CD14-positive monocyte (primary cell): Measurements from ENCODE around the gene CDH12. TPM values are rescaled to one million over a fixed set of nuclear protein-coding genes. Genes with fewer than 3 reads are reported as not detected.

Source experiments
- DNase-seq, 3 donors: peaks; one replicate each; pipeline ENCODE4 v3.0.0-alpha.2; 2011 to 2022
- H2AFZ ChIP-seq: 2 replicates; pipeline ENCODE4 v1.6.0; 2012; ENCODE audit warnings: mild to moderate bottlenecking, low read depth, low read length, inconsistent platforms; ENCODE audit not compliant: insufficient read depth, poor library complexity, severe bottlenecking
- H3K27ac ChIP-seq, 2 donors: 1 replicate in 1 of 2; 2 replicates in 1 of 2; pipeline ENCODE4 v1.5.1; 2012 to 2013; ENCODE audit warnings: low read length in 2 of 2, control low read depth in 1 of 2, inconsistent platforms in 1 of 2, low read depth in 1 of 2, mild to moderate bottlenecking in 1 of 2
- H3K27me3 ChIP-seq, 2 donors: one replicate each; pipeline versions ENCODE4 v1.6.0 to v1.6.1; 2011 to 2013; ENCODE audit warnings: low read length in 2 of 2; ENCODE audit not compliant: control insufficient read depth in 2 of 2, insufficient read depth in 2 of 2
- H3K36me3 ChIP-seq, 2 donors: replicated peaks in 1 of 2; 1 replicate in 1 of 2; 2 replicates in 1 of 2; pipeline versions ENCODE4 v1.5.1 to v1.6.1; 2012 to 2013; ENCODE audit warnings: low read length in 2 of 2, control low read depth in 1 of 2, inconsistent platforms in 1 of 2, mild to moderate bottlenecking in 1 of 2; ENCODE audit not compliant: insufficient read depth in 2 of 2, control insufficient read depth in 1 of 2
- H3K4me1 ChIP-seq, 2 donors: 1 replicate in 1 of 2; 2 replicates in 1 of 2; pipeline versions ENCODE4 v1.5.1 to v1.6.1; 2012 to 2013; ENCODE audit warnings: low read length in 2 of 2, control low read depth in 1 of 2, inconsistent platforms in 1 of 2, mild to moderate bottlenecking in 1 of 2, moderate library complexity in 1 of 2; ENCODE audit not compliant: insufficient read depth in 2 of 2, control insufficient read depth in 1 of 2
- H3K4me2 ChIP-seq: replicated peaks from 2 replicates; pipeline ENCODE3; 2012; ENCODE audit warnings: low read length, moderate library complexity, mild to moderate bottlenecking; ENCODE audit not compliant: poor library complexity, severe bottlenecking; ENCODE audit errors: extremely low read depth
- H3K4me3 ChIP-seq, 3 experiments: fragments of 200-600 bp in 1 of 3; sonication (generic) in 1 of 3; replicated peaks in 1 of 3; 1 replicate in 2 of 3; 2 replicates in 1 of 3; pipeline ENCODE4 v1.5.1; 2011 to 2013; ENCODE audit warnings: low read length in 3 of 3, mild to moderate bottlenecking in 3 of 3, control low read depth in 2 of 3, low read depth in 2 of 3, inconsistent platforms in 1 of 3, moderate library complexity in 1 of 3
- H3K79me2 ChIP-seq: 2 replicates; pipeline ENCODE4 v1.6.0; 2012; ENCODE audit warnings: mild to moderate bottlenecking, control low read depth, inconsistent platforms, low read length, moderate library complexity; ENCODE audit not compliant: insufficient read depth
- H3K9ac ChIP-seq: 2 replicates; pipeline ENCODE4 v1.6.0; 2017; ENCODE audit warnings: low read length, mild to moderate bottlenecking; ENCODE audit not compliant: insufficient read depth, poor library complexity, severe bottlenecking
- H3K9me3 ChIP-seq, 2 donors: replicated peaks in 1 of 2; 1 replicate in 1 of 2; 2 replicates in 1 of 2; pipeline versions ENCODE4 v1.5.1 to v1.6.1; 2012 to 2013; ENCODE audit warnings: low read length in 2 of 2, control low read depth in 1 of 2; ENCODE audit not compliant: control insufficient read depth in 1 of 2, insufficient read depth in 1 of 2
- H4K20me1 ChIP-seq: 2 replicates; pipeline ENCODE4 v1.6.0; 2012; ENCODE audit warnings: mild to moderate bottlenecking, low read length, control low read depth, moderate library complexity; ENCODE audit not compliant: insufficient read depth
- H3K27ac Mint-ChIP-seq, 7 donors: one replicate each; pipeline ENCODE4 v1.8.0; 2020; ENCODE audit warnings: mild to moderate bottlenecking in 7 of 7, mixed read lengths in 7 of 7, moderate library complexity in 6 of 7, inconsistent platforms in 2 of 7
- H3K27me3 Mint-ChIP-seq, 3 donors: one replicate each; pipeline ENCODE4 v1.8.0; 2021 to 2022; ENCODE audit warnings: low read depth in 3 of 3, mild to moderate bottlenecking in 3 of 3, mixed read lengths in 3 of 3, moderate library complexity in 3 of 3, inconsistent platforms in 1 of 3
- H3K36me3 Mint-ChIP-seq, 2 donors: one replicate each; pipeline ENCODE4 v1.8.0; 2020; ENCODE audit warnings: mixed read lengths in 2 of 2, inconsistent platforms in 1 of 2, mild to moderate bottlenecking in 1 of 2
- H3K4me1 Mint-ChIP-seq: one replicate; pipeline ENCODE4 v1.8.0; 2020; ENCODE audit warnings: mild to moderate bottlenecking, mixed read lengths
- H3K4me3 Mint-ChIP-seq, 2 donors: one replicate each; pipeline ENCODE4 v1.8.0; 2020; ENCODE audit warnings: mild to moderate bottlenecking in 2 of 2, mixed read lengths in 2 of 2, moderate library complexity in 1 of 2
- H3K9me3 Mint-ChIP-seq, 7 donors: one replicate each; pipeline ENCODE4 v1.8.0; 2020 to 2022; ENCODE audit warnings: mixed read lengths in 7 of 7, mild to moderate bottlenecking in 6 of 7, moderate library complexity in 6 of 7, inconsistent platforms in 2 of 7
- WGBS: methylation state at CpG from one replicate; pipeline ENCODE4 v1.1.5; 2013; ENCODE audit warnings: missing lambda C conversion rate; ENCODE audit not compliant: insufficient coverage; 5-methylcytosine and 5-hydroxymethylcytosine counted together
- intact Hi-C, 2 donors: fragments of 100-400 bp; cut with micrococcal nuclease; formaldehyde crosslinking; loops; one replicate each; pipeline versions ENCODE4 v1.15.0 to v1.15.1; 2023
- polyA plus RNA-seq, 3 donors: library from polyadenylated mRNA; depleted of rRNA in 1 of 3; unstranded in 2 of 3; stranded (reverse) in 1 of 3; fragments of 300-500 nt in 2 of 3; fragments of >200 nt in 1 of 3; fragmentation: Illumina TruSeq in 2 of 3; gene quantifications; 1 replicate in 2 of 3; 2 replicates in 1 of 3; pipeline ENCODE4 v1.2.3, GENCODE V29; 2012 to 2021
- TF ChIP-seq, protein P1 (sequence below): fragments of 200-600 bp; IDR thresholded peaks from one replicate; pipeline ENCODE4 v1.8.0; 2022; ENCODE audit warnings: antibody characterized with exemption, mild to moderate bottlenecking

CDH12 gene
- polyA plus RNA-seq, 3 donors = not detected

DNA sequence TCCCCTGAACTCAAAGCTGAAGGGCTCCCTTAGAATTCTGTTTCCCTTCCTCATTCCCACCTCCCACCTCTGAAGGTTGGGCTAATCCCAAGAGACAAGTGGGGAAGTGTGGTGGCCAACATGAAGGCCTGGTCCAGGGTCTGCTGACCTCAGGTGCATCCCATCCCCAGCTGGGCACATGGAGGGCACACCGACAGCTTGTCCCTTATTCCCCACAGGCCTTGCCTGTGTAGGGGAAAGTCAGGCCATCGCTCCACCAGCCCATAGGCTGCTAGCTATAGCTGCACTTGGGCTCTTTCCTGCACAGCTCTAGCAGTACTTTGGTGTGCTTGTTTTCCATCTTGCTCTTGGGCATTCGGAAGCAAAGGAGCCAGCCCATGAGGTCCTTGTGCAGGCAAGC lies 247.7 kb downstream of the CDH12 start:
- no peaks in the 10 kb centered on the region for H3K36me3 ChIP-seq
- H3K4me2 ChIP-seq = no peak overlapping the region
- no peak overlapping the region for H3K27ac ChIP-seq
- peaks cover 0 to 10% (median 4%) of the 10 kb centered on the region in 7 donors for H3K9me3 Mint-ChIP-seq
- H3K36me3 Mint-ChIP-seq = no peaks in the 10 kb centered on the region
- H3K4me1 Mint-ChIP-seq = no peaks in the 10 kb centered on the region
- no peak overlapping the region for H3K9ac ChIP-seq
- H3K4me3 Mint-ChIP-seq = no peak overlapping the region
- H4K20me1 ChIP-seq = no peaks in the 10 kb centered on the region
- intact Hi-C loops = no loop called here
- DNase-seq = no peak
- 88% methylated on average over 3 of the region's 3 CpGs for WGBS
- peaks cover 5 to 18% of the 10 kb centered on the region in 2 donors for H3K9me3 ChIP-seq
- H3K27me3 Mint-ChIP-seq = peaks cover 0 to 2% (median 0%) of the 10 kb centered on the region in 3 donors
- no peaks in the 10 kb centered on the region for H3K4me1 ChIP-seq
- no peaks in the 10 kb centered on the region for H3K27me3 ChIP-seq
- no peak overlapping the region for H3K27ac Mint-ChIP-seq
- H3K4me3 ChIP-seq = no peak overlapping the region
- no peak overlapping the region for H2AFZ ChIP-seq
- H3K79me2 ChIP-seq = no peaks in the 10 kb centered on the region
- TF ChIP-seq, protein P1, sequence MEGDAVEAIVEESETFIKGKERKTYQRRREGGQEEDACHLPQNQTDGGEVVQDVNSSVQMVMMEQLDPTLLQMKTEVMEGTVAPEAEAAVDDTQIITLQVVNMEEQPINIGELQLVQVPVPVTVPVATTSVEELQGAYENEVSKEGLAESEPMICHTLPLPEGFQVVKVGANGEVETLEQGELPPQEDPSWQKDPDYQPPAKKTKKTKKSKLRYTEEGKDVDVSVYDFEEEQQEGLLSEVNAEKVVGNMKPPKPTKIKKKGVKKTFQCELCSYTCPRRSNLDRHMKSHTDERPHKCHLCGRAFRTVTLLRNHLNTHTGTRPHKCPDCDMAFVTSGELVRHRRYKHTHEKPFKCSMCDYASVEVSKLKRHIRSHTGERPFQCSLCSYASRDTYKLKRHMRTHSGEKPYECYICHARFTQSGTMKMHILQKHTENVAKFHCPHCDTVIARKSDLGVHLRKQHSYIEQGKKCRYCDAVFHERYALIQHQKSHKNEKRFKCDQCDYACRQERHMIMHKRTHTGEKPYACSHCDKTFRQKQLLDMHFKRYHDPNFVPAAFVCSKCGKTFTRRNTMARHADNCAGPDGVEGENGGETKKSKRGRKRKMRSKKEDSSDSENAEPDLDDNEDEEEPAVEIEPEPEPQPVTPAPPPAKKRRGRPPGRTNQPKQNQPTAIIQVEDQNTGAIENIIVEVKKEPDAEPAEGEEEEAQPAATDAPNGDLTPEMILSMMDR = no peak

DNA sequence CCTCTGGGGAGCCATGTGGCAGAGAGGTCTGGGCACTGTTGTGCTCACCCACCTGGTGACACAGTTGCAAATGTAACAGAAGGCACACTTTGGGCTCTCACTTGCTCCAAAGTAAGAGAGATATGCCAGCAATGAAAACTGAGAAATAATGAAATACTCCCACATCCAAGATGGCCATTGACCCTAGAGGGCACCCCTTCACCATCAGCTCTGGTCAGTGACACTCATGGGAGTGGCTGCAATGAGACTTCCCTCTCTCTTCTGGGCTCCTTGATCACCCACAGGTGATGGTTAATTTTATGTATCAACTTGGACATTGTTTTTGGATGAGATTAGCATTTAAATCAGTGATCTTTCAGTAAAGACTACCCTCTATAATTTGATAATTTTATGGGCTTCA lies 248.4 kb downstream of the CDH12 start:
- Mint-ChIP-seq H3K4me3 (no peak overlapping the region), H3K4me1 (no peaks in the 10 kb centered on the region), H3K36me3 (no peaks in the 10 kb centered on the region), H3K9me3 (peaks cover 0 to 10% (median 4%) of the 10 kb centered on the region in 7 donors), H3K27ac (no peak overlapping the region), H3K27me3 (peaks cover 0 to 2% (median 0%) of the 10 kb centered on the region in 3 donors)
- Histone ChIP-seq H3K9ac (no peak overlapping the region), H3K27ac (no peak overlapping the region), H3K9me3 (peaks cover 5 to 18% of the 10 kb centered on the region in 2 donors), H3K4me2 (no peak overlapping the region), H3K4me3 (no peak overlapping the region), H3K79me2 (no peaks in the 10 kb centered on the region), H3K27me3 (no peaks in the 10 kb centered on the region), H2AFZ (no peak overlapping the region), H4K20me1 (no peaks in the 10 kb centered on the region), H3K36me3 (no peaks in the 10 kb centered on the region), H3K4me1 (no peaks in the 10 kb centered on the region)
- TF ChIP-seq, protein P1 = no peak
- DNase-seq = no peak
- intact Hi-C loops = no loop called here
